ENCODE data around the gene DNAI1. TPM values are rescaled to one million over a fixed set of nuclear protein-coding genes. Genes with fewer than 3 reads are reported as not detected.
A peak's percentile ranks its signal among the peaks of the same experiment; 100 is the strongest.

Gene DNAI1
- total RNA-seq, 2 experiments from 2014 or later, result not detected

- Histone ChIP-seq H3K4me1 (ENCODE audit: insufficient read depth, low read length) (peaks cover 25% of the 10 kb centered on the region), H3K36me3 (ENCODE audit: insufficient read depth, low read length) (no peaks in the 10 kb centered on the region), H3K27me3 (ENCODE audit: control insufficient read depth in 1 of 2, insufficient read depth in 2 of 2, low read length in 2 of 2) (no peaks in the 10 kb centered on the region), H3K27ac (ENCODE audit: low read depth in 1 of 2, low read length in 2 of 2) (no peak overlapping the region), H3K4me3 (ENCODE audit: low read length) (no peak overlapping the region), H3K9me3 (ENCODE audit: control insufficient read depth in 1 of 2, insufficient read depth in 1 of 2, low read length in 2 of 2) (no peaks in the 10 kb centered on the region)
- peak overlapping the region; percentile 98 for H3K4me3 Mint-ChIP-seq
- ATAC-seq (ENCODE audit: poor library complexity) (no peak), DNase-seq (peak in 1 of 14 experiments; percentile 23)
- POLR2A ChIA-PET, result interaction anchor here (1.7 kb wide), 1 partner anchor 82 kb away, joined by 11 read pairs; the partner anchor contains the start of gene MYORG
- H3K36me3 Mint-ChIP-seq (ENCODE audit: low read depth), result no peaks in the 10 kb centered on the region
- TF ChIP-seq CTCF (IDR thresholded peaks at IDR 0.05), result no peak
- no peak overlapping the region for H3K27ac Mint-ChIP-seq
- intact Hi-C loops (cut with DNase I, micrococcal nuclease), result loop anchor here (2.0 to 5.0 kb wide), 10 partner anchors 63 to 642 kb away; partner anchors contain the start of genes RPP25L (in 2 of the 2), DCAF12 (in 1 of the 2), ENHO (in 1 of the 2) and MYORG (in 1 of the 2)
- H3K27me3 Mint-ChIP-seq, result peaks cover 9% of the 10 kb centered on the region
- H3K9me3 Mint-ChIP-seq, result no peaks in the 10 kb centered on the region
- peaks cover 31% of the 10 kb centered on the region for H3K4me1 Mint-ChIP-seq (ENCODE audit: low read depth)
- CTCF ChIA-PET, result interaction anchor here (0.7 kb wide), 1 partner anchor 19 kb away, joined by 3 read pairs; no protein-coding TSS in a partner anchor
Observed at GRCh38 chr9:34459356-34459755, 751 bp downstream of the DNAI1 start.

- Histone ChIP-seq H3K9me3 (ENCODE audit: control insufficient read depth in 1 of 2, insufficient read depth in 1 of 2, low read length in 2 of 2) (no peaks in the 10 kb centered on the region), H3K27me3 (ENCODE audit: control insufficient read depth in 1 of 2, insufficient read depth in 2 of 2, low read length in 2 of 2) (no peaks in the 10 kb centered on the region), H3K36me3 (ENCODE audit: insufficient read depth, low read length) (no peaks in the 10 kb centered on the region), H3K27ac (ENCODE audit: low read depth in 1 of 2, low read length in 2 of 2) (no peak overlapping the region), H3K4me1 (ENCODE audit: insufficient read depth, low read length) (peaks cover 25% of the 10 kb centered on the region), H3K4me3 (ENCODE audit: low read length) (no peak overlapping the region)
- Mint-ChIP-seq H3K9me3 (no peaks in the 10 kb centered on the region), H3K27ac (no peak overlapping the region), H3K4me3 (peak overlapping the region; percentile 40), H3K27me3 (peaks cover 9% of the 10 kb centered on the region), H3K36me3 (ENCODE audit: low read depth) (no peaks in the 10 kb centered on the region), H3K4me1 (ENCODE audit: low read depth) (peaks cover 31% of the 10 kb centered on the region)
- ATAC-seq (ENCODE audit: poor library complexity), result no peak
- ChIA-PET CTCF (interaction anchor here (0.7 kb wide), 1 partner anchor 19 kb away, joined by 3 read pairs; no protein-coding TSS in a partner anchor), POLR2A (no interaction called here)
- intact Hi-C loops (cut with DNase I, micrococcal nuclease), result loop anchor here (2.0 to 5.0 kb wide), 10 partner anchors 63 to 643 kb away; partner anchors contain the start of genes RPP25L (in 2 of the 2), DCAF12 (in 1 of the 2), ENHO (in 1 of the 2) and MYORG (in 1 of the 2)
- DNase-seq, result peak in 1 of 14 experiments; percentile 22
- no peak for TF ChIP-seq CTCF (IDR thresholded peaks at IDR 0.05)
Observed at GRCh38 chr9:34459941-34460340, 1.3 kb downstream of the DNAI1 start.

GRCh38 chr9:34463098-34463900, 4.7 kb downstream of the DNAI1 start:
- H3K27ac Mint-ChIP-seq, result no peak overlapping the region
- POLR2A ChIA-PET, result no interaction called here

More at GRCh38 chr9:34463098-34463900, 4.7 kb downstream of the DNAI1 start:
- Histone ChIP-seq H3K4me3 (ENCODE audit: low read length) (no peak overlapping the region), H3K4me1 (ENCODE audit: insufficient read depth, low read length) (peaks cover 6% of the 10 kb centered on the region), H3K27ac (ENCODE audit: low read depth in 1 of 2, low read length in 2 of 2) (no peak overlapping the region), H3K27me3 (ENCODE audit: control insufficient read depth in 1 of 2, insufficient read depth in 2 of 2, low read length in 2 of 2) (no peaks in the 10 kb centered on the region), H3K36me3 (ENCODE audit: insufficient read depth, low read length) (no peaks in the 10 kb centered on the region), H3K9me3 (ENCODE audit: control insufficient read depth in 1 of 2, insufficient read depth in 1 of 2, low read length in 2 of 2) (no peaks in the 10 kb centered on the region)
- TF ChIP-seq CTCF (IDR thresholded peaks at IDR 0.05), result no peak
- no peak for DNase-seq
- H3K4me1 Mint-ChIP-seq (ENCODE audit: low read depth), result peaks cover 9% of the 10 kb centered on the region
- ATAC-seq (ENCODE audit: poor library complexity), result no peak
- CTCF ChIA-PET, result interaction anchor here (1.4 to 1.7 kb wide), 2 partner anchors 84 to 140 kb away, joined by 3 to 6 read pairs; no protein-coding TSS in a partner anchor
- intact Hi-C loops (cut with DNase I, micrococcal nuclease), result no loop called here
- no peaks in the 10 kb centered on the region for H3K9me3 Mint-ChIP-seq
- H3K4me3 Mint-ChIP-seq, result no peak overlapping the region
- H3K36me3 Mint-ChIP-seq (ENCODE audit: low read depth), result no peaks in the 10 kb centered on the region
- H3K27me3 Mint-ChIP-seq, result peaks cover 9% of the 10 kb centered on the region

Data from CD4-positive, alpha-beta T cell (primary cell).